WTC11 (cell line): Measurements from ENCODE around the gene TWIST2. TPM values are rescaled to one million over a fixed set of nuclear protein-coding genes. Genes with fewer than 3 reads are reported as not detected.

ENCODE experiments used
- ATAC-seq: fragments of 200-7000 bp; cut with Tn5 transposase; 2 replicates; pipeline ENCODE4 v1.10.0; 2021; ENCODE audit warnings: mild to moderate bottlenecking, moderate library complexity
- CTCF ChIA-PET: fragments of 300-600 bp; sonication (Branson Sonifier 250); formaldehyde crosslinking; loops from one replicate; lab custom pipeline; 2021; ENCODE audit warnings: antibody characterized with exemption; lab: Charles Lee
- POLR2A ChIA-PET: fragments of 350-600 bp; sonication (Branson Sonifier 250); formaldehyde crosslinking; loops from one replicate; lab custom pipeline; 2021; ENCODE audit warnings: antibody characterized with exemption; lab: Charles Lee
- DNase-seq: peaks from one replicate; pipeline ENCODE4 v3.0.0; 2021; ENCODE audit warnings: low spot score
- H3K27ac Mint-ChIP-seq: 2 replicates; pipeline ENCODE4 v1.8.0; 2021; ENCODE audit warnings: mixed read lengths
- H3K27me3 Mint-ChIP-seq: 2 replicates; pipeline ENCODE4 v1.8.0; 2021; ENCODE audit warnings: low read depth, mild to moderate bottlenecking, moderate library complexity, mixed read lengths
- H3K36me3 Mint-ChIP-seq: 2 replicates; pipeline ENCODE4 v1.8.0; 2021; ENCODE audit warnings: mixed read lengths
- H3K4me1 Mint-ChIP-seq: 2 replicates; pipeline ENCODE4 v1.8.0; 2022; ENCODE audit warnings: mixed read lengths
- H3K4me3 Mint-ChIP-seq: 2 replicates; pipeline ENCODE4 v1.8.0; 2021; ENCODE audit warnings: mild to moderate bottlenecking, moderate library complexity, mixed read lengths
- H3K9me3 Mint-ChIP-seq: 2 replicates; pipeline ENCODE4 v1.8.0; 2021; ENCODE audit warnings: mixed read lengths
- CBFB ChIP-seq: sonication (generic); formaldehyde crosslinking; IDR thresholded peaks from 2 replicates; pipeline ENCODE4 v1.8.1; 2022; ENCODE audit warnings: mild to moderate bottlenecking, low read depth, missing genetic modification reagents
- CREM ChIP-seq: sonication (generic); formaldehyde crosslinking; IDR thresholded peaks from 2 replicates; pipeline ENCODE4 v1.8.1; 2022; ENCODE audit warnings: mild to moderate bottlenecking, missing genetic modification reagents, moderate library complexity
- ELF4 ChIP-seq: sonication (generic); formaldehyde crosslinking; IDR thresholded peaks from 2 replicates; pipeline ENCODE4 v1.8.1; 2022; ENCODE audit warnings: low read depth, mild to moderate bottlenecking, moderate library complexity, missing genetic modification reagents
- FOXK1 ChIP-seq: sonication (generic); formaldehyde crosslinking; IDR thresholded peaks from 2 replicates; pipeline ENCODE4 v1.8.0; 2022; ENCODE audit warnings: mild to moderate bottlenecking, moderate library complexity, missing genetic modification reagents
- NR1H2 ChIP-seq: sonication (generic); formaldehyde crosslinking; IDR thresholded peaks from 2 replicates; pipeline ENCODE4 v1.9.0; 2021; ENCODE audit warnings: mild to moderate bottlenecking, moderate library complexity, missing genetic modification reagents
- NR3C1 ChIP-seq: sonication (generic); formaldehyde crosslinking; conservative IDR thresholded peaks from 2 replicates; pipeline ENCODE4 v1.8.1; 2023; ENCODE audit warnings: low read depth, mild to moderate bottlenecking, missing genetic modification reagents
- OVOL2 ChIP-seq: fragments of 250-450 bp; sonication (Bioruptor Pico); IDR thresholded peaks from 2 replicates; pipeline ENCODE4 v1.9.0; 2021; ENCODE audit warnings: mild to moderate bottlenecking, borderline replicate concordance
- SP1 ChIP-seq: sonication (generic); formaldehyde crosslinking; conservative IDR thresholded peaks from 2 replicates; pipeline ENCODE4 v1.8.1; 2022; ENCODE audit warnings: missing genetic modification reagents
- ZNF317 ChIP-seq: sonication (generic); formaldehyde crosslinking; IDR thresholded peaks from 2 replicates; pipeline ENCODE4 v1.8.1; 2023; ENCODE audit warnings: low read depth, mild to moderate bottlenecking, moderate library complexity, missing genetic modification reagents, borderline replicate concordance
- ZNF671 ChIP-seq: fragments of 250-450 bp; sonication (Bioruptor Pico); IDR thresholded peaks from 2 replicates; pipeline ENCODE4 v1.8.0; 2021; ENCODE audit warnings: mild to moderate bottlenecking
- total RNA-seq: library from RNA; stranded (reverse); gene quantifications from 3 replicates; pipeline ENCODE4 v1.2.3, GENCODE V29; 2021
- TF ChIP-seq, protein P1 (sequence below): sonication (generic); formaldehyde crosslinking; IDR thresholded peaks from 2 replicates; pipeline ENCODE4 v1.8.0; 2022; ENCODE audit warnings: mild to moderate bottlenecking, missing genetic modification reagents
- TF ChIP-seq, protein P2 (sequence below): sonication (generic); formaldehyde crosslinking; IDR thresholded peaks from 2 replicates; pipeline ENCODE4 v1.8.1; 2023; ENCODE audit warnings: mild to moderate bottlenecking, missing genetic modification reagents, moderate library complexity
- TF ChIP-seq, protein P3 (sequence below): sonication (generic); formaldehyde crosslinking; IDR thresholded peaks from 2 replicates; pipeline ENCODE4 v1.8.1; 2022; ENCODE audit warnings: missing genetic modification reagents, borderline replicate concordance
- TF ChIP-seq, protein P4 (sequence below): fragments of 250-450 bp; sonication (Bioruptor Pico); IDR thresholded peaks from 2 replicates; pipeline ENCODE4 v1.8.0; 2021; ENCODE audit warnings: mild to moderate bottlenecking
- TF ChIP-seq, protein P5 (sequence below): sonication (generic); formaldehyde crosslinking; IDR thresholded peaks from 2 replicates; pipeline ENCODE4 v1.8.1; 2022; ENCODE audit warnings: mild to moderate bottlenecking, missing genetic modification reagents, moderate library complexity, borderline replicate concordance
- TF ChIP-seq, protein P6 (sequence below): sonication (generic); formaldehyde crosslinking; IDR thresholded peaks from 2 replicates; pipeline ENCODE4 v1.8.1; 2023; ENCODE audit warnings: mild to moderate bottlenecking, missing genetic modification reagents, moderate library complexity
- TF ChIP-seq, protein P7 (sequence below): fragments of 250-450 bp; sonication (Bioruptor Pico); IDR thresholded peaks from 2 replicates; pipeline ENCODE4 v1.9.0; 2021; ENCODE audit warnings: mild to moderate bottlenecking
- TF ChIP-seq, protein P8 (sequence below): fragments of 250-450 bp; sonication (Bioruptor Pico); IDR thresholded peaks from 2 replicates; pipeline ENCODE4 v1.9.0; 2021; ENCODE audit warnings: moderate library complexity, mild to moderate bottlenecking, inconsistent platforms, borderline replicate concordance

Gene TWIST2
- total RNA-seq, 1 experiment from 2014 or later, result 5.7 TPM

DNA sequence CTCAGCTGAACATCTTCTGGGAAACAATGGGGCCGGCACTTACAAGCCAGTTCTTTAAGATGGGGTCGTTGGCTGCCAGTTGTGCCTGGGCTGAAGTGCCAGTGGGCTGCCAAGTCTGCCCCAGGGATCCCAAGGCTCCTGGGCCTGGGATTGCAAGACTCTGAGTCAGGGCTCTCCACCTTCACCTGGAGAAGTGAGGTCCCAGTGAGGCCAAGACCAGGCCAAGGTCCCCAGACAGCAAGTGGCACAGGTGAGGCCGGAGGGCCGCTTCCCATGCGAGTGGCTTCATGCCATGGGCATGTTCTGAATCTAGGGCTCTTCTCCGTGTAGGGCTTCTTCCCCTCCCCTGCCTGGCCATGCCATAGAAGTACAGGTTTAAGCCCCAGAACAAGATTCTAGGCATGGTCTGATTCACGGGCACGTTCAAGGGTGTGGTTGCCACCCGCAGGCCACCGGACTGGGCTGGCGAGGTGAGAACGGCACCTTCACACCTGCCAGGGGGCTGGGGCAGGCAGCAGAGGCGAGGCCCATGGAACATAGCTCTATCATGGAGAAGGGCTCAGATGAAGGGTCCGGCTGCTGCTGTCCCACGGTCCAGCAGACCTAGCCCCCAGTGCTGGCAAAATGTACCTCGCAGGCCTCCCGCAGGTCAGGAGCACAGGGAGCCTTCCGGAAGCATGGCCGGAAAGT lies 36.4 kb downstream of the TWIST2 start (continued):
- TF ChIP-seq, protein P1, sequence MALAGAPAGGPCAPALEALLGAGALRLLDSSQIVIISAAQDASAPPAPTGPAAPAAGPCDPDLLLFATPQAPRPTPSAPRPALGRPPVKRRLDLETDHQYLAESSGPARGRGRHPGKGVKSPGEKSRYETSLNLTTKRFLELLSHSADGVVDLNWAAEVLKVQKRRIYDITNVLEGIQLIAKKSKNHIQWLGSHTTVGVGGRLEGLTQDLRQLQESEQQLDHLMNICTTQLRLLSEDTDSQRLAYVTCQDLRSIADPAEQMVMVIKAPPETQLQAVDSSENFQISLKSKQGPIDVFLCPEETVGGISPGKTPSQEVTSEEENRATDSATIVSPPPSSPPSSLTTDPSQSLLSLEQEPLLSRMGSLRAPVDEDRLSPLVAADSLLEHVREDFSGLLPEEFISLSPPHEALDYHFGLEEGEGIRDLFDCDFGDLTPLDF (CRISPR knock-in tag), result no peak
- TF ChIP-seq CREM (CRISPR knock-in tag) (no peak), SP1 (CRISPR knock-in tag) (no peak), OVOL2 (no peak), ZNF671 (CRISPR knock-in tag) (no peak)
- TF ChIP-seq, protein P2, sequence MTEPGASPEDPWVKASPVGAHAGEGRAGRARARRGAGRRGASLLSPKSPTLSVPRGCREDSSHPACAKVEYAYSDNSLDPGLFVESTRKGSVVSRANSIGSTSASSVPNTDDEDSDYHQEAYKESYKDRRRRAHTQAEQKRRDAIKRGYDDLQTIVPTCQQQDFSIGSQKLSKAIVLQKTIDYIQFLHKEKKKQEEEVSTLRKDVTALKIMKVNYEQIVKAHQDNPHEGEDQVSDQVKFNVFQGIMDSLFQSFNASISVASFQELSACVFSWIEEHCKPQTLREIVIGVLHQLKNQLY (CRISPR knock-in tag), result no peak
- TF ChIP-seq, protein P3, sequence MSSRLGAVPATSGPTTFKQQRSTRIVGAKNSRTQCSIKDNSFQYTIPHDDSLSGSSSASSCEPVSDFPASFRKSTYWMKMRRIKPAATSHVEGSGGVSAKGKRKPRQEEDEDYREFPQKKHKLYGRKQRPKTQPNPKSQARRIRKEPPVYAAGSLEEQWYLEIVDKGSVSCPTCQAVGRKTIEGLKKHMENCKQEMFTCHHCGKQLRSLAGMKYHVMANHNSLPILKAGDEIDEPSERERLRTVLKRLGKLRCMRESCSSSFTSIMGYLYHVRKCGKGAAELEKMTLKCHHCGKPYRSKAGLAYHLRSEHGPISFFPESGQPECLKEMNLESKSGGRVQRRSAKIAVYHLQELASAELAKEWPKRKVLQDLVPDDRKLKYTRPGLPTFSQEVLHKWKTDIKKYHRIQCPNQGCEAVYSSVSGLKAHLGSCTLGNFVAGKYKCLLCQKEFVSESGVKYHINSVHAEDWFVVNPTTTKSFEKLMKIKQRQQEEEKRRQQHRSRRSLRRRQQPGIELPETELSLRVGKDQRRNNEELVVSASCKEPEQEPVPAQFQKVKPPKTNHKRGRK (CRISPR knock-in tag), result no peak
- TF ChIP-seq, protein P4, sequence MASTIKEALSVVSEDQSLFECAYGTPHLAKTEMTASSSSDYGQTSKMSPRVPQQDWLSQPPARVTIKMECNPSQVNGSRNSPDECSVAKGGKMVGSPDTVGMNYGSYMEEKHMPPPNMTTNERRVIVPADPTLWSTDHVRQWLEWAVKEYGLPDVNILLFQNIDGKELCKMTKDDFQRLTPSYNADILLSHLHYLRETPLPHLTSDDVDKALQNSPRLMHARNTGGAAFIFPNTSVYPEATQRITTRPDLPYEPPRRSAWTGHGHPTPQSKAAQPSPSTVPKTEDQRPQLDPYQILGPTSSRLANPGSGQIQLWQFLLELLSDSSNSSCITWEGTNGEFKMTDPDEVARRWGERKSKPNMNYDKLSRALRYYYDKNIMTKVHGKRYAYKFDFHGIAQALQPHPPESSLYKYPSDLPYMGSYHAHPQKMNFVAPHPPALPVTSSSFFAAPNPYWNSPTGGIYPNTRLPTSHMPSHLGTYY (CRISPR knock-in tag), result no peak
- TF ChIP-seq, protein P5, sequence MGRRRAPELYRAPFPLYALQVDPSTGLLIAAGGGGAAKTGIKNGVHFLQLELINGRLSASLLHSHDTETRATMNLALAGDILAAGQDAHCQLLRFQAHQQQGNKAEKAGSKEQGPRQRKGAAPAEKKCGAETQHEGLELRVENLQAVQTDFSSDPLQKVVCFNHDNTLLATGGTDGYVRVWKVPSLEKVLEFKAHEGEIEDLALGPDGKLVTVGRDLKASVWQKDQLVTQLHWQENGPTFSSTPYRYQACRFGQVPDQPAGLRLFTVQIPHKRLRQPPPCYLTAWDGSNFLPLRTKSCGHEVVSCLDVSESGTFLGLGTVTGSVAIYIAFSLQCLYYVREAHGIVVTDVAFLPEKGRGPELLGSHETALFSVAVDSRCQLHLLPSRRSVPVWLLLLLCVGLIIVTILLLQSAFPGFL, result no peak
- TF ChIP-seq, protein P6, sequence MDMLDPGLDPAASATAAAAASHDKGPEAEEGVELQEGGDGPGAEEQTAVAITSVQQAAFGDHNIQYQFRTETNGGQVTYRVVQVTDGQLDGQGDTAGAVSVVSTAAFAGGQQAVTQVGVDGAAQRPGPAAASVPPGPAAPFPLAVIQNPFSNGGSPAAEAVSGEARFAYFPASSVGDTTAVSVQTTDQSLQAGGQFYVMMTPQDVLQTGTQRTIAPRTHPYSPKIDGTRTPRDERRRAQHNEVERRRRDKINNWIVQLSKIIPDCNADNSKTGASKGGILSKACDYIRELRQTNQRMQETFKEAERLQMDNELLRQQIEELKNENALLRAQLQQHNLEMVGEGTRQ, result no peak
- TF ChIP-seq, all 79 proteins: peak for 0

DNA sequence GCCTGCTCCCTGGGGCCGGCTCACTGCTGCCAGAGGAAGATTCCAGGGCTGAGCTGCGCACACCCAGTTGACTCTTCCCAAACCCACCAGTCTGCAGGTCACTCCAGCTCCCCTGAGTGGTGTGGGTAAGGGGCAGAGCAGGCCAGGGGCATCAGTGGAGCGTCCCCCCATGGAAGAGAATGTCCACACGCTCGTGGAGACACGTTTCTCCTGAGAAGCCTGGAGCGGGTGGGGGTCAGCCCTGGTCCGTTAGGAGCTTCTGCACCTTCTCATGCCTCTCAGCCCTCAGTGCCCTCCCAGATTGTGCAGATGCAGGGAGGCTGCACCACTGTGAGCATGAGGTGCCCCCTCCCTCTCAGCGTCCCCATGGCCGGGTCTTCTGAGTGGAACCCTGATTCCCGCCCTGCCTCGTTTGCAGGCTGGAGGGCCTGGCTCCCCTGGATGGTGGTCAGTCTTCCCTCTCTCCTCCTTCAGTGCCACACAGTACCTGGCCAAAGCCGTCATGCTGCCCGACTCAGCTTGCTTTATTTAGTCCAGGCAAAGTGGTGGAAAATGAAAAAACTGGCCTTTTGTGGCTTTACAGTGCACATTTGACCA lies 37.0 kb downstream of the TWIST2 start:
- no peak for TF ChIP-seq ELF4 (CRISPR knock-in tag)
- TF ChIP-seq FOXK1 (CRISPR knock-in tag), result no peak
- TF ChIP-seq, all 79 proteins: peak for 0
- Mint-ChIP-seq H3K9me3 (peaks cover 17% of the 10 kb centered on the region), H3K4me1 (no peaks in the 10 kb centered on the region), H3K27me3 (no peaks in the 10 kb centered on the region), H3K4me3 (no peak overlapping the region), H3K36me3 (peaks cover 6% of the 10 kb centered on the region; the same call in 1 of the 2 replicates), H3K27ac (no peak overlapping the region)
- CTCF ChIA-PET, result interaction anchor here (1.8 to 2.0 kb wide), 1 partner anchor 10 kb away, joined by 8 to 12 read pairs; no protein-coding TSS in a partner anchor
- no peak for DNase-seq
- POLR2A ChIA-PET, result no interaction called here
- ATAC-seq, result no peak

DNA sequence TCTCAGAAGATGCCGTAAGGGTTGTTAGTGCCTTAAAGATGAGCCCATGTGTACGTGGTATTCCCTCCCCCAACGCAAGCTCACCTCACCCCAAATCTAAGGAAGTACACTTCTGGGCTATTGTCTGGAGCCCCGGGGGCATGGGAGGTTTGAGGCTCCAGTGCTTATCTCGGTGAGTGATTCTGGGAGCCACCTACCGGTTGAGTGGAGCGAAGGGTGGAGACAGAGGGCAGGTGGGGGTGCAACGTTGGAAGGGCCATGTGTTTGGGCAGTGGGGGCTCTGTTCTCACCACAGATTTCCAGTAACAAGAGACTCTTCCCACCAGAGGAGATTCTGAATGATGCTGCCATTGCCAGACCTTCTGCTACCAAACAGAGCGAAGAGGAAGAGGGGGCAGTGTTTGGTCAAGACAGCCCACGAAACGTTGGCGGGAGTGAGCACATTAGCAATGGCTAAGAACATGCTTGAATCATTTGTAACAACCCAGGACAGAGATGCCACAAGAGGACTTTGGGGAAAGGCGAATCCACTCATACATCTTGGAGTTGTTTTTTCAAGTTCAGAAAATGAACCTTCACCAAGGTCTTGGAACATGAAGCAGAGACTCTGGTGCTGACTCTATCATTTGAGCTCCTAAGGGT lies 38.7 kb downstream of the TWIST2 start:
- no peaks in the 10 kb centered on the region for H3K4me1 Mint-ChIP-seq
- peaks cover 12% of the 10 kb centered on the region for H3K9me3 Mint-ChIP-seq
- ChIA-PET CTCF (interaction anchor here (0.7 to 1.8 kb wide), 2 partner anchors 11 to 166 kb away, joined by 3 to 12 read pairs; no protein-coding TSS in a partner anchor), POLR2A (no interaction called here)
- DNase-seq (no peak), ATAC-seq (0 out of 2 replicates have a peak, but pooled peaks have one; percentile 26)
- H3K36me3 Mint-ChIP-seq, result peaks cover 6% of the 10 kb centered on the region; the same call in 1 of the 2 replicates
- H3K27ac Mint-ChIP-seq, result no peak overlapping the region
- H3K27me3 Mint-ChIP-seq, result no peaks in the 10 kb centered on the region
- no peak overlapping the region for H3K4me3 Mint-ChIP-seq
- TF ChIP-seq CBFB (CRISPR knock-in tag) (no peak), OVOL2 (no peak), NR3C1 (CRISPR knock-in tag) (no peak), ZNF317 (CRISPR knock-in tag) (no peak), NR1H2 (CRISPR knock-in tag) (no peak)
- TF ChIP-seq, protein P4 (CRISPR knock-in tag), result no peak
- TF ChIP-seq, protein P7, sequence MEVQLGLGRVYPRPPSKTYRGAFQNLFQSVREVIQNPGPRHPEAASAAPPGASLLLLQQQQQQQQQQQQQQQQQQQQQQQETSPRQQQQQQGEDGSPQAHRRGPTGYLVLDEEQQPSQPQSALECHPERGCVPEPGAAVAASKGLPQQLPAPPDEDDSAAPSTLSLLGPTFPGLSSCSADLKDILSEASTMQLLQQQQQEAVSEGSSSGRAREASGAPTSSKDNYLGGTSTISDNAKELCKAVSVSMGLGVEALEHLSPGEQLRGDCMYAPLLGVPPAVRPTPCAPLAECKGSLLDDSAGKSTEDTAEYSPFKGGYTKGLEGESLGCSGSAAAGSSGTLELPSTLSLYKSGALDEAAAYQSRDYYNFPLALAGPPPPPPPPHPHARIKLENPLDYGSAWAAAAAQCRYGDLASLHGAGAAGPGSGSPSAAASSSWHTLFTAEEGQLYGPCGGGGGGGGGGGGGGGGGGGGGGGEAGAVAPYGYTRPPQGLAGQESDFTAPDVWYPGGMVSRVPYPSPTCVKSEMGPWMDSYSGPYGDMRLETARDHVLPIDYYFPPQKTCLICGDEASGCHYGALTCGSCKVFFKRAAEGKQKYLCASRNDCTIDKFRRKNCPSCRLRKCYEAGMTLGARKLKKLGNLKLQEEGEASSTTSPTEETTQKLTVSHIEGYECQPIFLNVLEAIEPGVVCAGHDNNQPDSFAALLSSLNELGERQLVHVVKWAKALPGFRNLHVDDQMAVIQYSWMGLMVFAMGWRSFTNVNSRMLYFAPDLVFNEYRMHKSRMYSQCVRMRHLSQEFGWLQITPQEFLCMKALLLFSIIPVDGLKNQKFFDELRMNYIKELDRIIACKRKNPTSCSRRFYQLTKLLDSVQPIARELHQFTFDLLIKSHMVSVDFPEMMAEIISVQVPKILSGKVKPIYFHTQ (CRISPR knock-in tag), result no peak
- TF ChIP-seq, protein P8, sequence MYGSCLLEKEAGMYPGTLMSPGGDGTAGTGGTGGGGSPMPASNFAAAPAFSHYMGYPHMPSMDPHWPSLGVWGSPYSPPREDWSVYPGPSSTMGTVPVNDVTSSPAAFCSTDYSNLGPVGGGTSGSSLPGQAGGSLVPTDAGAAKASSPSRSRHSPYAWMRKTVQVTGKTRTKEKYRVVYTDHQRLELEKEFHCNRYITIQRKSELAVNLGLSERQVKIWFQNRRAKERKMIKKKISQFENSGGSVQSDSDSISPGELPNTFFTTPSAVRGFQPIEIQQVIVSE (CRISPR knock-in tag), result no peak
